OCI-LY1 (cell line): Measurements from ENCODE around the gene FBXL17.

Experiments used
- H2AFZ ChIP-seq: fragments of 200-600 bp; sonication (generic), shearing (Covaris generic); 2 replicates; pipeline ENCODE4 v1.6.0; 2014; ENCODE audit warnings: antibody characterized with exemption, mild to moderate bottlenecking, low read length
- H3F3A ChIP-seq: fragments of 200-600 bp; sonication (generic), shearing (Covaris generic); 2 replicates; pipeline ENCODE4 v1.6.0; 2014; ENCODE audit warnings: mild to moderate bottlenecking, antibody characterized with exemption, low read length, moderate library complexity; ENCODE audit not compliant: insufficient read depth
- H3K27ac ChIP-seq: fragments of 200-600 bp; sonication (generic); 2 replicates; pipeline ENCODE4 v1.5.1; 2014; ENCODE audit warnings: low read length, mixed run types, mild to moderate bottlenecking, low read depth; ENCODE audit not compliant: poor library complexity, severe bottlenecking
- H3K27me3 ChIP-seq: fragments of 200-600 bp; sonication (generic); 2 replicates; pipeline ENCODE4 v1.6.0; 2014; ENCODE audit warnings: antibody characterized with exemption, mild to moderate bottlenecking, low read length, moderate library complexity; ENCODE audit not compliant: insufficient read depth
- H3K36me3 ChIP-seq: fragments of 200-600 bp; sonication (generic); 2 replicates; pipeline ENCODE4 v1.6.1; 2014; ENCODE audit warnings: mild to moderate bottlenecking, antibody characterized with exemption, low read length, moderate library complexity, mixed read lengths; ENCODE audit not compliant: insufficient read depth
- H3K4me1 ChIP-seq: fragments of 200-600 bp; sonication (generic); 2 replicates; pipeline ENCODE4 v1.5.1; 2014; ENCODE audit warnings: mild to moderate bottlenecking, low read length, moderate library complexity; ENCODE audit not compliant: insufficient read depth, severe bottlenecking
- H3K4me2 ChIP-seq: fragments of 200-600 bp; sonication (generic), shearing (Covaris generic); 2 replicates; pipeline ENCODE4 v1.6.1; 2014; ENCODE audit warnings: low read length
- H3K4me3 ChIP-seq: fragments of 200-600 bp; sonication (generic); 2 replicates; pipeline ENCODE4 v1.5.1; 2014; ENCODE audit warnings: low read length, low read depth, mild to moderate bottlenecking, mixed read lengths; ENCODE audit not compliant: poor library complexity, severe bottlenecking
- H3K79me2 ChIP-seq: fragments of 200-600 bp; shearing (Covaris generic); 2 replicates; pipeline ENCODE4 v1.6.1; 2016; ENCODE audit warnings: mixed run types, low read length, mixed read lengths; ENCODE audit not compliant: insufficient read depth
- H3K9ac ChIP-seq: fragments of 200-600 bp; sonication (generic), shearing (Covaris generic); 2 replicates; pipeline ENCODE4 v1.6.1; 2014; ENCODE audit warnings: mild to moderate bottlenecking, low read length, mixed read lengths
- H3K9me2 ChIP-seq: fragments of 200-600 bp; sonication (generic), shearing (Covaris generic); 2 replicates; pipeline ENCODE4 v1.6.1; 2014; ENCODE audit warnings: low read depth, mild to moderate bottlenecking, low read length, mixed read lengths
- H3K9me3 ChIP-seq: fragments of 200-600 bp; shearing (Covaris generic); 2 replicates; pipeline ENCODE4 v1.6.1; 2014; ENCODE audit warnings: low read length, mixed read lengths
- H4K20me1 ChIP-seq: fragments of 200-600 bp; sonication (generic), shearing (Covaris generic); 2 replicates; pipeline ENCODE4 v1.6.0; 2016; ENCODE audit warnings: mild to moderate bottlenecking, low read length; ENCODE audit not compliant: insufficient read depth
- EZH2 ChIP-seq: fragments of 200-600 bp; sonication (generic), shearing (Covaris generic); IDR thresholded peaks from 2 replicates; pipeline ENCODE4 v1.8.0; 2017; ENCODE audit warnings: borderline replicate concordance, mixed run types, mild to moderate bottlenecking, antibody characterized with exemption, low read length, moderate library complexity, mixed read lengths
- TF ChIP-seq, protein P1 (sequence below): fragments of 200-600 bp; sonication (generic), shearing (Covaris generic); IDR thresholded peaks from 2 replicates; pipeline ENCODE4 v1.5.1; 2017; ENCODE audit warnings: mild to moderate bottlenecking, antibody characterized with exemption, low read length, moderate library complexity, mixed read lengths

The FBXL17 gene

DNA sequence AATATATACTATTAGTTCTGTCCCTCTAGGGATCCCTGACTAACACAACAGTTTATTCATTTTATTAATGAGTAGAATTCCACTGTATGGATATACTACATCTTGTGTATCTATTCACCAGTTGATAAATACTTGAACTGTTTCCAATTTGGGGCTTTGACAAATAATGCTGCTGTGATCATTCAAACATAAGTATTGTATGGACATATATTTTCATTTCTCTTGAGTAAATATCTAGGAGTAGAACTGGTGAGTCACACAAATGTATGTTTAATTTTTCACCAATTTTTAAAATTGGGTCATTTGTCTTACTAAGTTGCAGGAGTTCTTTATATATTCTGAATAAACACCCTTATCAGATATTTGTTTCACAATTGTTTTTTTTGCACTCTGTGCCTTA is 149.1 kb downstream of the FBXL17 start:
- no peak overlapping the region for H2AFZ ChIP-seq
- no peak overlapping the region for H3K4me3 ChIP-seq
- no peaks in the 10 kb centered on the region for H3K9me2 ChIP-seq
- no peaks in the 10 kb centered on the region for H3K4me1 ChIP-seq
- H3K27ac ChIP-seq: no peak overlapping the region
- no peaks in the 10 kb centered on the region for H3K79me2 ChIP-seq
- no peak overlapping the region for H3K9ac ChIP-seq
- H4K20me1 ChIP-seq: no peaks in the 10 kb centered on the region
- no peaks in the 10 kb centered on the region for H3K27me3 ChIP-seq
- no peaks in the 10 kb centered on the region for H3K9me3 ChIP-seq
- no peaks in the 10 kb centered on the region for H3K36me3 ChIP-seq
- no peak overlapping the region for H3K4me2 ChIP-seq
- no peaks in the 10 kb centered on the region for H3F3A ChIP-seq
- TF ChIP-seq EZH2: no peak
- TF ChIP-seq, protein P1, sequence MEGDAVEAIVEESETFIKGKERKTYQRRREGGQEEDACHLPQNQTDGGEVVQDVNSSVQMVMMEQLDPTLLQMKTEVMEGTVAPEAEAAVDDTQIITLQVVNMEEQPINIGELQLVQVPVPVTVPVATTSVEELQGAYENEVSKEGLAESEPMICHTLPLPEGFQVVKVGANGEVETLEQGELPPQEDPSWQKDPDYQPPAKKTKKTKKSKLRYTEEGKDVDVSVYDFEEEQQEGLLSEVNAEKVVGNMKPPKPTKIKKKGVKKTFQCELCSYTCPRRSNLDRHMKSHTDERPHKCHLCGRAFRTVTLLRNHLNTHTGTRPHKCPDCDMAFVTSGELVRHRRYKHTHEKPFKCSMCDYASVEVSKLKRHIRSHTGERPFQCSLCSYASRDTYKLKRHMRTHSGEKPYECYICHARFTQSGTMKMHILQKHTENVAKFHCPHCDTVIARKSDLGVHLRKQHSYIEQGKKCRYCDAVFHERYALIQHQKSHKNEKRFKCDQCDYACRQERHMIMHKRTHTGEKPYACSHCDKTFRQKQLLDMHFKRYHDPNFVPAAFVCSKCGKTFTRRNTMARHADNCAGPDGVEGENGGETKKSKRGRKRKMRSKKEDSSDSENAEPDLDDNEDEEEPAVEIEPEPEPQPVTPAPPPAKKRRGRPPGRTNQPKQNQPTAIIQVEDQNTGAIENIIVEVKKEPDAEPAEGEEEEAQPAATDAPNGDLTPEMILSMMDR: no peak

DNA sequence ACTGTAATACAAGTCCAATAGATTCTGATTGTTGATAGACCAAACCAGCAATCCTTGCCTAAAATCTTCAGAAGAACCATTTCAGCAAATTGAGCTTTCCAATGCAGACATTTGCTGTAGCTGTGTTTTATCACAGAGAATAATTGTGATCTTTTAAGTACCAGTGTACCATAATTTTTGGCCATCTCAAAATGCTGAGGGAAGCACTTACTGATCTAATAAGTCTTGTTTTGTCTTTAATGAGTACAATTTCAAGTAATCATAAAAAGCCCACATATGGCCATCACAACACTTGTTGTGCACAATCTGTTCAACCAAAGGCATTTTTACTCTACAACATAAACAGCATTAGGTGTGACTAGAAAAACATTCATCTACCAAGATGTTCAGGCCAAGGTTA is 159.9 kb downstream of the FBXL17 start:
- H2AFZ ChIP-seq: no peak overlapping the region
- no peaks in the 10 kb centered on the region for H3K36me3 ChIP-seq
- H3K9me2 ChIP-seq: no peaks in the 10 kb centered on the region; the same call in 1 of the 2 replicates
- no peak overlapping the region for H3K4me2 ChIP-seq
- H3K9ac ChIP-seq: no peak overlapping the region
- no peaks in the 10 kb centered on the region for H3K27me3 ChIP-seq
- H3F3A ChIP-seq: no peaks in the 10 kb centered on the region
- H4K20me1 ChIP-seq: no peaks in the 10 kb centered on the region
- TF ChIP-seq, protein P1: no peak
- no peak for TF ChIP-seq EZH2
- H3K9me3 ChIP-seq: no peaks in the 10 kb centered on the region
- no peaks in the 10 kb centered on the region for H3K4me1 ChIP-seq
- H3K4me3 ChIP-seq: no peak overlapping the region
- H3K27ac ChIP-seq: no peak overlapping the region
- no peaks in the 10 kb centered on the region for H3K79me2 ChIP-seq

DNA sequence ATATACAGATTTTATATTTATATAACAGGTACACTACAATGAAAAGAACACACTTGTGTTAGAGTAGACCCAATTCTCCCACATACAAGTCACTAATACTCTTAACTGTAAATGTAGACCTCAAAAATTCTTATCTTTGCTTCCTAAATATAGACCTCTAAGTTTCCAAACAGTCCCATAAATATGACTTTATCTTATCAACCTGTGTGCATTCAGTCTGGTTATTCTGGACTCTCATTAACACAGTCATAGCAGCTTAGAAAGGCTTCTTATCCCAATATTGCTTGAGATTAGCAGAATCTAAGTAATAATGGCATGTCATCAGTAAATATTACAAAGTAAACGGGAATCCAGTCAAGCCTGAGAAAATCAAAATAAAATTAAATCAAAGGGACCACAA is 161.1 kb downstream of the FBXL17 start:
- H3K4me3 ChIP-seq: no peak overlapping the region
- H3K9ac ChIP-seq: no peak overlapping the region
- no peaks in the 10 kb centered on the region for H3F3A ChIP-seq
- H3K9me3 ChIP-seq: peaks cover 3% of the 10 kb centered on the region; the same call in 1 of the 2 replicates
- no peak for TF ChIP-seq EZH2
- TF ChIP-seq, protein P1: no peak
- H3K79me2 ChIP-seq: no peaks in the 10 kb centered on the region
- H3K4me1 ChIP-seq: no peaks in the 10 kb centered on the region
- no peaks in the 10 kb centered on the region; the same call in 1 of the 2 replicates for H3K9me2 ChIP-seq
- no peak overlapping the region for H3K27ac ChIP-seq
- no peak overlapping the region for H2AFZ ChIP-seq
- H3K27me3 ChIP-seq: no peaks in the 10 kb centered on the region
- no peaks in the 10 kb centered on the region for H4K20me1 ChIP-seq
- no peaks in the 10 kb centered on the region for H3K36me3 ChIP-seq
- no peak overlapping the region for H3K4me2 ChIP-seq
